Endodermal cell (in vitro differentiated cells): ENCODE measurements around the gene ATP1A2. TPM values are rescaled to one million over a fixed set of nuclear protein-coding genes. Genes with fewer than 3 reads are reported as not detected.

Experiments used
- DNase-seq: peaks from one replicate; pipeline ENCODE4 v3.0.0-alpha.2; 2017
- H3K27ac ChIP-seq: 2 replicates; pipeline ENCODE4 v1.5.1; 2013; ENCODE audit warnings: mild to moderate bottlenecking, low read depth, low read length, moderate library complexity
- H3K27me3 ChIP-seq: 2 replicates; pipeline ENCODE4 v1.6.1; 2013; ENCODE audit warnings: mild to moderate bottlenecking, low read length, moderate library complexity; ENCODE audit not compliant: insufficient read depth, control insufficient read depth, poor library complexity, severe bottlenecking
- H3K36me3 ChIP-seq: 2 replicates; pipeline ENCODE4 v1.7.0; 2013; ENCODE audit warnings: mild to moderate bottlenecking, low read length, moderate library complexity; ENCODE audit not compliant: control insufficient read depth, insufficient read depth
- H3K4me1 ChIP-seq: one replicate; pipeline ENCODE4 v1.7.0; 2013; ENCODE audit warnings: low read length; ENCODE audit not compliant: control insufficient read depth, insufficient read depth
- H3K4me3 ChIP-seq: 2 replicates; pipeline ENCODE4 v1.5.1; 2013; ENCODE audit warnings: mild to moderate bottlenecking, low read length, moderate library complexity
- H3K9ac ChIP-seq: 2 replicates; pipeline ENCODE4 v1.6.1; 2013; ENCODE audit warnings: mild to moderate bottlenecking, low read length, moderate library complexity; ENCODE audit not compliant: poor library complexity, severe bottlenecking; ENCODE audit errors: extremely low read depth
- H3K9me3 ChIP-seq: 2 replicates; pipeline ENCODE4 v1.6.1; 2013; ENCODE audit warnings: mild to moderate bottlenecking, low read length, moderate library complexity; ENCODE audit not compliant: control insufficient read depth
- H3K27ac Mint-ChIP-seq: 2 replicates; pipeline ENCODE4 v1.8.0; 2020; ENCODE audit warnings: mixed read lengths
- H3K27me3 Mint-ChIP-seq: 2 replicates; pipeline ENCODE4 v1.8.0; 2021; ENCODE audit warnings: mild to moderate bottlenecking, mixed read lengths; ENCODE audit not compliant: insufficient read depth
- H3K36me3 Mint-ChIP-seq: 2 replicates; pipeline ENCODE4 v1.8.0; 2020; ENCODE audit warnings: low read depth, mixed read lengths
- H3K4me1 Mint-ChIP-seq: 2 replicates; pipeline ENCODE4 v1.8.0; 2020; ENCODE audit warnings: mixed read lengths
- H3K4me3 Mint-ChIP-seq: 2 replicates; pipeline ENCODE4 v1.8.0; 2020; ENCODE audit warnings: mild to moderate bottlenecking, moderate library complexity, mixed read lengths
- H3K9me3 Mint-ChIP-seq: 2 replicates; pipeline ENCODE4 v1.8.0; 2020; ENCODE audit warnings: mild to moderate bottlenecking, mixed read lengths
- CTCF ChIP-seq: fragments of 200-600 bp; sonication (generic); conservative IDR thresholded peaks from 2 replicates; pipeline ENCODE4 v1.5.0; 2021; ENCODE audit warnings: antibody characterized with exemption, mild to moderate bottlenecking
- WGBS, 2 experiments: methylation state at CpG; one replicate each; pipeline versions ENCODE4 v1.1.5 to v1.1.7; 2013; ENCODE audit warnings: missing lambda C conversion rate in 2 of 2, mixed read lengths in 1 of 2; ENCODE audit not compliant: insufficient coverage in 1 of 2, insufficient read length in 1 of 2; 5-methylcytosine and 5-hydroxymethylcytosine counted together
- total RNA-seq, 2 donors: library from RNA; stranded (reverse); fragmentation: NEBNext Ultra II Directional in 1 of 2; extraction: Animal tissue kit (Norgen Biotek cat#: 25700) in 1 of 2; gene quantifications; 2 replicates in 1 of 2; 3 replicates in 1 of 2; pipeline ENCODE4 v1.2.1, GENCODE V29; 2021

The ATP1A2 gene
- total RNA-seq, 2 donors from 2014 or later: 3.0 to 3.2 TPM

GRCh38 chr1:160130486-160130885 is 14.9 kb downstream of the ATP1A2 start:
- no peak overlapping the region for H3K27ac Mint-ChIP-seq
- no peak overlapping the region for H3K4me3 Mint-ChIP-seq
- no peaks in the 10 kb centered on the region for H3K27me3 Mint-ChIP-seq
- H3K9ac ChIP-seq: no peak overlapping the region
- H3K27me3 ChIP-seq: no peaks in the 10 kb centered on the region
- no peaks in the 10 kb centered on the region for H3K4me1 ChIP-seq
- no peaks in the 10 kb centered on the region for H3K36me3 Mint-ChIP-seq
- WGBS, 2 experiments: 91 to 100% methylated on average over 5 of the region's 5 CpGs
- H3K4me1 Mint-ChIP-seq: no peaks in the 10 kb centered on the region
- H3K9me3 ChIP-seq: no peaks in the 10 kb centered on the region
- TF ChIP-seq CTCF: no peak
- H3K36me3 ChIP-seq: no peaks in the 10 kb centered on the region
- H3K4me3 ChIP-seq: no peak overlapping the region
- DNase-seq: no peak
- H3K9me3 Mint-ChIP-seq: no peaks in the 10 kb centered on the region
- no peak overlapping the region for H3K27ac ChIP-seq

DNA sequence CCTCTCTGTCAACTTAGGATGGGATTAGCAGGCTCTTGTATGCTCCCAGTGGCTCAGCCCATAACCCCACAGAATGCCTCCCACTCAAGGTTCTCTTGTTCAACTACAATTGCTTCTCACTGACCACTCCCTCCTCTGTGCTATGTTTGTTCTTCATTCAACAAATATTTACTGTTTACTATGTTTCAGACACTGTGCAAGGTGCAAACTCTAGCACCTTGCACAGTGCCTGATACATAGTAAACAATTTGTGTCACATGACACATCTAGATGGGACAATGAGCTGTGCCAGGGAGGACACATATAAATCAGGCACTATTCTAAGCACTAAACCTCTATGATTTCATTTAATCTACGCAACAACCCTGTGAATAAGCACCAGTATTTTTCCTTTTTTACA is 15.4 kb downstream of the ATP1A2 start:
- no peaks in the 10 kb centered on the region for H3K36me3 ChIP-seq
- 80 to 89% methylated on average over 1 of the region's 1 CpG for WGBS, 2 experiments
- Mint-ChIP-seq H3K27ac (no peak overlapping the region), H3K4me3 (no peak overlapping the region), H3K36me3 (no peaks in the 10 kb centered on the region), H3K27me3 (no peaks in the 10 kb centered on the region), H3K4me1 (no peaks in the 10 kb centered on the region), H3K9me3 (no peaks in the 10 kb centered on the region)
- no peak overlapping the region for H3K4me3 ChIP-seq
- TF ChIP-seq CTCF: no peak
- H3K4me1 ChIP-seq: no peaks in the 10 kb centered on the region
- no peak overlapping the region for H3K27ac ChIP-seq
- H3K9ac ChIP-seq: no peak overlapping the region
- DNase-seq: no peak
- H3K27me3 ChIP-seq: no peaks in the 10 kb centered on the region
- no peaks in the 10 kb centered on the region for H3K9me3 ChIP-seq

GRCh38 chr1:160131803-160132565 is 16.4 kb downstream of the ATP1A2 start:
- Histone ChIP-seq H3K9ac (no peak overlapping the region), H3K9me3 (no peaks in the 10 kb centered on the region), H3K27me3 (no peaks in the 10 kb centered on the region), H3K36me3 (no peaks in the 10 kb centered on the region), H3K4me3 (no peak overlapping the region), H3K27ac (no peak overlapping the region), H3K4me1 (no peaks in the 10 kb centered on the region)
- Mint-ChIP-seq H3K4me3 (no peak overlapping the region), H3K27me3 (no peaks in the 10 kb centered on the region), H3K27ac (no peak overlapping the region), H3K9me3 (no peaks in the 10 kb centered on the region), H3K4me1 (no peaks in the 10 kb centered on the region), H3K36me3 (no peaks in the 10 kb centered on the region)
- no peak for DNase-seq
- no peak for TF ChIP-seq CTCF
- WGBS, 2 experiments: 92% methylated on average over 5 to 8 of the region's 8 CpGs
